ENCODE measurements around the gene CDC14B. TPM values are rescaled to one million over a fixed set of nuclear protein-coding genes. Genes with fewer than 3 reads are reported as not detected.

The CDC14B gene
- total and polyA plus RNA-seq, 4 donors = 2.9 to 29.8 (median 8.0) TPM

DNA sequence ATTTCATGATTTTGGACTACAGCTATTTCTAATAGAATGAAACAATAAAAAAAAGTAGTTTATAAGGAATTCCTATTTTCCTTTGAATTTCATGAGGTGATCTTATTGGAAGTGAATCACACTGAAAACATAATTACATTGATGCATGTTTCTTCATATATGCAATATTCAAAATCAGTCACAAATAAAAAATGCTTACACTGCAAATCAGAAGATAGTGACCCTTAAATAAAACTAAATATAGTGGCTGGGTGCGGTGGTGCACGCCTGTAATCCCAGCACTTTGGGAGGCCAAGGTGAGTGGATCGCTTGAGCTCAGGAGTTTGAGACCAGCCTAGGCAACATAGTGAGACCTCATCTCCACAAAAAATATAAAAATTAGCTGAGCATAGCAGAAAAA, 79.5 kb downstream of the CDC14B start:
- DNase-seq (no peak), ATAC-seq (ENCODE audit: insufficient read depth, low FRiP score) (no peak)
- no peaks in the 10 kb centered on the region for H3K4me1 ChIP-seq (ENCODE audit: control insufficient read depth in 5 of 5, insufficient read depth in 5 of 5, low read length in 5 of 5)
- no peaks in the 10 kb centered on the region for H3K36me3 ChIP-seq (ENCODE audit: control insufficient read depth in 4 of 4, insufficient read depth in 4 of 4, low read length in 4 of 4)
- no peaks in the 10 kb centered on the region for H3K9me3 ChIP-seq (ENCODE audit: control insufficient read depth in 4 of 4, insufficient read depth in 3 of 4, low read length in 3 of 4)
- H3K9ac ChIP-seq (ENCODE audit: insufficient read depth in 1 of 2, low read length in 2 of 2) = no peak overlapping the region
- TF ChIP-seq CTCF (IDR thresholded peaks at IDR 0.05; ENCODE audit: control extremely low read depth, extremely low read depth) = no peak
- no peak overlapping the region for H3K27ac ChIP-seq (ENCODE audit: low read depth in 1 of 2, low read length in 1 of 2)
- no peak overlapping the region for H3K4me3 ChIP-seq
- H3K27me3 ChIP-seq (ENCODE audit: control insufficient read depth in 3 of 3, insufficient read depth in 3 of 3, low read length in 2 of 3) = no peaks in the 10 kb centered on the region
- 95 to 98% methylated on average over 3 of the region's 3 CpGs for WGBS, 2 donors

- Histone ChIP-seq H3K27ac (ENCODE audit: low read depth in 1 of 2, low read length in 1 of 2) (no peak overlapping the region), H3K4me3 (no peak overlapping the region), H3K9ac (ENCODE audit: insufficient read depth in 1 of 2, low read length in 2 of 2) (no peak overlapping the region), H3K36me3 (ENCODE audit: control insufficient read depth in 4 of 4, insufficient read depth in 4 of 4, low read length in 4 of 4) (peaks cover 2 to 11% (median 4%) of the 10 kb centered on the region in 4 donors), H3K4me1 (ENCODE audit: control insufficient read depth in 5 of 5, insufficient read depth in 5 of 5, low read length in 5 of 5) (no peaks in the 10 kb centered on the region), H3K27me3 (ENCODE audit: control insufficient read depth in 3 of 3, insufficient read depth in 3 of 3, low read length in 2 of 3) (no peaks in the 10 kb centered on the region), H3K9me3 (ENCODE audit: control insufficient read depth in 4 of 4, insufficient read depth in 3 of 4, low read length in 3 of 4) (no peaks in the 10 kb centered on the region)
- no peak for DNase-seq
- ATAC-seq (ENCODE audit: insufficient read depth, low FRiP score) = no peak
- TF ChIP-seq CTCF (IDR thresholded peaks at IDR 0.05; ENCODE audit: control extremely low read depth, extremely low read depth) = no peak
These were observed 87.5 kb downstream of the CDC14B start for GRCh38 chr9:96532173-96532572.

DNA sequence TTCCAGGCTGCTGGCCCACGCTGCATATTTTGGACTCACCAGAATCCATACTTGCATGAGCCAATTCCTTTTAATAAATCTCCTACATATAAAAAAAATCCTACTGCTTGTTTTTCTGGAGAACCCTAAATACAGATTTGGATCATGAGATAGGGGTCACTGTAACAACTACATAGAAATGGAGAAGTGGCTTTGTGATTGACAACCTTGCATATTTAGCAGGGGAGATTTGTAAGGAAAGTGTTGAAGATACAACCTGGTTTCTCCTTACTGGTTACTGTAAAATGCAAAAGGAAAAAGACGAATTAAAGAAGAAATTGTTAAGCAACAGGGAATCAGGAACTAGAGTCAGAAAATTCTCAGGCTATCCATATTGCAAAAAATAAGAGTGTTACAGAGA, 94.9 kb downstream of the CDC14B start:
- Histone ChIP-seq H3K27ac (ENCODE audit: low read depth in 1 of 2, low read length in 1 of 2) (no peak overlapping the region), H3K4me1 (ENCODE audit: control insufficient read depth in 5 of 5, insufficient read depth in 5 of 5, low read length in 5 of 5) (peaks cover 0 to 2% (median 0%) of the 10 kb centered on the region in 5 donors), H3K9me3 (ENCODE audit: control insufficient read depth in 4 of 4, insufficient read depth in 3 of 4, low read length in 3 of 4) (no peaks in the 10 kb centered on the region), H3K27me3 (ENCODE audit: control insufficient read depth in 3 of 3, insufficient read depth in 3 of 3, low read length in 2 of 3) (no peaks in the 10 kb centered on the region), H3K4me3 (no peak overlapping the region), H3K36me3 (ENCODE audit: control insufficient read depth in 4 of 4, insufficient read depth in 4 of 4, low read length in 4 of 4) (peaks cover 4 to 15% (median 6%) of the 10 kb centered on the region in 4 donors), H3K9ac (ENCODE audit: insufficient read depth in 1 of 2, low read length in 2 of 2) (no peak overlapping the region)
- DNase-seq (no peak), ATAC-seq (ENCODE audit: insufficient read depth, low FRiP score) (no peak)
- TF ChIP-seq CTCF (IDR thresholded peaks at IDR 0.05; ENCODE audit: control extremely low read depth, extremely low read depth) = no peak
- 86 to 89% methylated on average over 2 of the region's 2 CpGs for WGBS, 2 donors

GRCh38 chr9:96524045-96524444, 95.6 kb downstream of the CDC14B start:
- TF ChIP-seq CTCF (IDR thresholded peaks at IDR 0.05; ENCODE audit: control extremely low read depth, extremely low read depth) = no peak
- Histone ChIP-seq H3K9me3 (ENCODE audit: control insufficient read depth in 4 of 4, insufficient read depth in 3 of 4, low read length in 3 of 4) (no peaks in the 10 kb centered on the region), H3K4me3 (no peak overlapping the region), H3K27me3 (ENCODE audit: control insufficient read depth in 3 of 3, insufficient read depth in 3 of 3, low read length in 2 of 3) (no peaks in the 10 kb centered on the region), H3K9ac (ENCODE audit: insufficient read depth in 1 of 2, low read length in 2 of 2) (no peak overlapping the region), H3K27ac (ENCODE audit: low read depth in 1 of 2, low read length in 1 of 2) (no peak overlapping the region), H3K4me1 (ENCODE audit: control insufficient read depth in 5 of 5, insufficient read depth in 5 of 5, low read length in 5 of 5) (peaks cover 0 to 2% (median 0%) of the 10 kb centered on the region in 5 donors), H3K36me3 (ENCODE audit: control insufficient read depth in 4 of 4, insufficient read depth in 4 of 4, low read length in 4 of 4) (peaks cover 4 to 12% (median 6%) of the 10 kb centered on the region in 4 donors)
- no peak for ATAC-seq (ENCODE audit: insufficient read depth, low FRiP score)
- 92 to 96% methylated on average over 7 of the region's 7 CpGs for WGBS, 2 donors
- peak in 1 of 3 donors; percentile 15 for DNase-seq
